PC-9 (cell line): ENCODE measurements around the gene NAGLU.

ENCODE experiments used
- CTCF ChIP-seq: fragments of 200-600 bp; sonication (generic); conservative IDR thresholded peaks from 2 replicates; pipeline ENCODE4 v1.6.1; 2017; ENCODE audit warnings: mixed run types, antibody characterized with exemption, mild to moderate bottlenecking, moderate library complexity
- EZH2 ChIP-seq: fragments of 200-600 bp; sonication (generic); IDR thresholded peaks from 2 replicates; pipeline ENCODE4 v1.8.0; 2017; ENCODE audit warnings: antibody characterized with exemption, low read depth

- TF ChIP-seq CTCF (no peak), EZH2 (no peak)
Measured at GRCh38 chr17:42512733-42513251, 23.2 kb upstream of the NAGLU start.
